Measurements from ENCODE around the gene PSMC5.

GRCh38 chr17:63838631-63839171, 11.5 kb downstream of the PSMC5 start:
- TF ChIP-seq CTCF (IDR thresholded peaks at IDR 0.05; ENCODE audit: insufficient read depth, low read depth, low read length) (no peak), EZH2 (IDR thresholded peaks at IDR 0.05; ENCODE audit: insufficient read depth, low read length) (no peak)
